Calu3 (cell line): ENCODE measurements around the gene NXPH2. TPM values are rescaled to one million over a fixed set of nuclear protein-coding genes. Genes with fewer than 3 reads are reported as not detected.

Source experiments
- BruUV-seq: library from RNA; stranded (reverse); fragments of 400-500 nt; replicated peaks from 2 replicates; lab custom pipeline; 2021; lab: Mats Ljungman, UMichigan
- CTCF ChIA-PET: fragments of 300-600 bp; sonication (Branson Sonifier 250); formaldehyde crosslinking; loops from one replicate; lab custom pipeline; 2022; ENCODE audit warnings: antibody characterized with exemption; lab: Charles Lee
- DNase-seq: peaks from one replicate; pipeline ENCODE4 v3.0.0; 2022
- H3K27ac Mint-ChIP-seq: one replicate; pipeline ENCODE4 v1.8.0; 2022; ENCODE audit warnings: mixed read lengths; ENCODE audit not compliant: unreplicated experiment
- H3K27me3 Mint-ChIP-seq: one replicate; pipeline ENCODE4 v1.8.0; 2022; ENCODE audit warnings: mixed read lengths; ENCODE audit not compliant: unreplicated experiment
- H3K36me3 Mint-ChIP-seq: one replicate; pipeline ENCODE4 v1.8.0; 2022; ENCODE audit warnings: mild to moderate bottlenecking, moderate library complexity, mixed read lengths; ENCODE audit not compliant: insufficient read depth, unreplicated experiment
- H3K4me1 Mint-ChIP-seq: one replicate; pipeline ENCODE4 v1.8.0; 2022; ENCODE audit warnings: mild to moderate bottlenecking, low read depth, mixed read lengths; ENCODE audit not compliant: unreplicated experiment
- H3K4me3 Mint-ChIP-seq: one replicate; pipeline ENCODE4 v1.8.0; 2022; ENCODE audit warnings: mild to moderate bottlenecking, low read depth, moderate library complexity, mixed read lengths; ENCODE audit not compliant: unreplicated experiment
- H3K9me3 Mint-ChIP-seq: one replicate; pipeline ENCODE4 v1.8.0; 2022; ENCODE audit warnings: low read depth, mixed read lengths; ENCODE audit not compliant: unreplicated experiment
- CTCF ChIP-seq: fragments of 200-600 bp; IDR thresholded peaks from one replicate; pipeline ENCODE4 v1.8.0; 2022; ENCODE audit warnings: antibody characterized with exemption; ENCODE audit not compliant: unreplicated experiment
- intact Hi-C: fragments of 100-400 bp; cut with micrococcal nuclease; formaldehyde crosslinking; loops from one replicate; pipeline ENCODE4 v1.10.0; 2022; ENCODE audit not compliant: unreplicated experiment
- total RNA-seq: library from RNA; stranded (reverse); gene quantifications from 2 replicates; pipeline ENCODE4 v1.2.3, GENCODE V29; 2022

NXPH2 gene
- total RNA-seq, 1 experiment from 2014 or later, result 3.1 TPM

DNA sequence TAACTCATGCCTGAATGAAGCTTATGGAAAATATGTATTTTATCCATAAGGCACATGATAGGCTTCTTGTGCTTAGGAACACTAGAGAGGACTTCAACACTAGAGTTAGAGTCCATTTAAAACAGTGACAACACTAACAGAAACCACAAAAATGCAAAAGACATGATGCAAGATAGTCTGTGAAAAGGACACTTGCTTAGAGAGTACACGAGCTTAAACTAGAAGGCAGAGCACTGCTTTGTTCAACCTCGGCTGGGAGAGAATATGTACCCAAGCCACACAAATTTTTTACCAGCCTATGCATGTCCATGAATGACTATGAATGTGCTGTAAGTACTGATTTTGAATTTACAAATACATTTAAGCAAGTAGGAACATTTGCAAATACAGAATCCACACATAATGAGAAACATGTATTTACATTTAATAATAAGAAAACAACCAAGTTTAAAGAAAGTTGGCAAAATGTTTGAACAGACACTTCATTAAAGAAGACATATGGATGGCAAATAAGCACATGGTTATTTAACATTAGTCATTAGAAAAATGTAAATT is 148.0 kb downstream of the NXPH2 start:
- H3K9me3 Mint-ChIP-seq, result no peaks in the 10 kb centered on the region
- BruUV-seq, result no TSS peak
- H3K4me3 Mint-ChIP-seq, result no peak overlapping the region
- no peaks in the 10 kb centered on the region for H3K4me1 Mint-ChIP-seq
- no peak for DNase-seq
- CTCF ChIA-PET, result interaction anchor here (0.6 to 1.1 kb wide), 2 partner anchors 10 to 26 kb away, joined by 3 read pairs; no protein-coding TSS in a partner anchor
- H3K36me3 Mint-ChIP-seq, result no peaks in the 10 kb centered on the region
- no peaks in the 10 kb centered on the region for H3K27me3 Mint-ChIP-seq
- no peak for TF ChIP-seq CTCF
- intact Hi-C loops, result no loop called here
- H3K27ac Mint-ChIP-seq, result peak overlapping the region; percentile 33

GRCh38 chr2:138630164-138630563 is 150.0 kb downstream of the NXPH2 start:
- no peak for TF ChIP-seq CTCF
- no TSS peak for BruUV-seq
- no peak for DNase-seq
- H3K36me3 Mint-ChIP-seq, result no peaks in the 10 kb centered on the region
- H3K4me3 Mint-ChIP-seq, result no peak overlapping the region
- no peaks in the 10 kb centered on the region for H3K27me3 Mint-ChIP-seq
- no peak overlapping the region for H3K27ac Mint-ChIP-seq
- intact Hi-C loops, result no loop called here
- H3K9me3 Mint-ChIP-seq, result no peaks in the 10 kb centered on the region
- no peaks in the 10 kb centered on the region for H3K4me1 Mint-ChIP-seq
- CTCF ChIA-PET, result interaction anchor here (0.6 kb wide), 1 partner anchor 9 kb away, joined by 3 read pairs; no protein-coding TSS in a partner anchor

GRCh38 chr2:138626148-138626547 is 154.0 kb downstream of the NXPH2 start:
- Mint-ChIP-seq H3K27me3 (no peaks in the 10 kb centered on the region), H3K4me1 (peaks cover 15% of the 10 kb centered on the region), H3K4me3 (no peak overlapping the region), H3K9me3 (peaks cover 2% of the 10 kb centered on the region), H3K27ac (no peak overlapping the region), H3K36me3 (no peaks in the 10 kb centered on the region)
- DNase-seq, result no peak
- CTCF ChIA-PET, result no interaction called here
- no peak for TF ChIP-seq CTCF
- BruUV-seq, result no TSS peak
- intact Hi-C loops, result no loop called here

- H3K27ac Mint-ChIP-seq, result peak overlapping the region; percentile 78
- no peaks in the 10 kb centered on the region for H3K27me3 Mint-ChIP-seq
- no peak overlapping the region for H3K4me3 Mint-ChIP-seq
- H3K9me3 Mint-ChIP-seq, result peaks cover 2% of the 10 kb centered on the region
- CTCF ChIA-PET, result no interaction called here
- no peak for DNase-seq
- no peaks in the 10 kb centered on the region for H3K36me3 Mint-ChIP-seq
- no peak for TF ChIP-seq CTCF
- no TSS peak for BruUV-seq
- intact Hi-C loops, result no loop called here
- H3K4me1 Mint-ChIP-seq, result peaks cover 22% of the 10 kb centered on the region
These were observed 157.6 kb downstream of the NXPH2 start for GRCh38 chr2:138622613-138623012.
